Naive thymus-derived CD8-positive, alpha-beta T cell (primary cell): ENCODE data around the gene GRID1. TPM values are rescaled to one million over a fixed set of nuclear protein-coding genes. Genes with fewer than 3 reads are reported as not detected.

Source experiments
- ATAC-seq, 2 donors: fragments of 150-1000 bp; cut with Tn5 transposase in 1 of 2; sonication (Bioruptor Pico), chemical (Tn5 transposase) in 1 of 2; 1 replicate in 1 of 2; 2 replicates in 1 of 2; pipeline ENCODE4 v1.10.0; 2021; ENCODE audit warnings: mild to moderate bottlenecking in 2 of 2, moderate library complexity in 2 of 2
- POLR2A ChIA-PET: fragments of 350-600 bp; sonication (Branson Sonifier 250); formaldehyde crosslinking; loops from one replicate; lab custom pipeline; 2021; ENCODE audit warnings: antibody characterized with exemption; lab: Charles Lee
- DNase-seq, 10 donors: peaks; one replicate each; pipeline versions ENCODE4 v3.0.0 to v3.0.0-alpha.2; 2020 to 2022
- H3K27ac Mint-ChIP-seq, 10 donors: one replicate each; pipeline ENCODE4 v1.8.0; 2020 to 2022; ENCODE audit warnings: mild to moderate bottlenecking in 10 of 10, mixed read lengths in 10 of 10, moderate library complexity in 4 of 10, inconsistent platforms in 1 of 10
- H3K27me3 Mint-ChIP-seq, 5 donors: one replicate each; pipeline ENCODE4 v1.8.0; 2021 to 2022; ENCODE audit warnings: mixed read lengths in 5 of 5
- H3K36me3 Mint-ChIP-seq, 3 donors: one replicate each; pipeline ENCODE4 v1.8.0; 2020 to 2022; ENCODE audit warnings: mixed read lengths in 3 of 3, mild to moderate bottlenecking in 2 of 3, inconsistent platforms in 1 of 3
- H3K4me1 Mint-ChIP-seq, 4 donors: one replicate each; pipeline ENCODE4 v1.8.0; 2021 to 2022; ENCODE audit warnings: mixed read lengths in 4 of 4
- H3K4me3 Mint-ChIP-seq, 10 donors: one replicate each; pipeline ENCODE4 v1.8.0; 2020 to 2022; ENCODE audit warnings: mild to moderate bottlenecking in 10 of 10, mixed read lengths in 10 of 10, moderate library complexity in 6 of 10, inconsistent platforms in 1 of 10
- H3K9me3 Mint-ChIP-seq, 9 donors: one replicate each; pipeline ENCODE4 v1.8.0; 2020 to 2022; ENCODE audit warnings: mixed read lengths in 9 of 9, mild to moderate bottlenecking in 3 of 9, inconsistent platforms in 1 of 9, moderate library complexity in 1 of 9
- polyA plus RNA-seq, 3 donors: library from polyadenylated mRNA; unstranded; fragments of 300-500 nt; fragmentation: Illumina TruSeq; gene quantifications; one replicate each; pipeline ENCODE4 v1.2.3, GENCODE V29; 2021
- total RNA-seq, 8 experiments: library from RNA in 2 of 8; stranded (reverse) in 2 of 8; gene quantifications; one replicate each; pipeline ENCODE4 v1.2.3 and lab custom pipeline; 2021 to 2026

GRID1 gene
- total and polyA plus RNA-seq, 5 experiments from 2014 or later = not detected

GRCh38 chr10:86230557-86231180, 135.9 kb downstream of the GRID1 start:
- peaks cover 0 to 2% (median under 1%) of the 10 kb centered on the region in 4 donors for H3K4me1 Mint-ChIP-seq
- H3K27me3 Mint-ChIP-seq = peaks cover 0 to 9% (median 0%) of the 10 kb centered on the region in 5 donors
- no peak overlapping the region for H3K4me3 Mint-ChIP-seq
- no peaks in the 10 kb centered on the region for H3K9me3 Mint-ChIP-seq
- POLR2A ChIA-PET = no interaction called here
- DNase-seq (no peak), ATAC-seq (no peak)
- H3K36me3 Mint-ChIP-seq = no peaks in the 10 kb centered on the region
- H3K27ac Mint-ChIP-seq = no peak overlapping the region

GRCh38 chr10:86229811-86230556, 136.6 kb downstream of the GRID1 start:
- no peak for DNase-seq
- Mint-ChIP-seq H3K4me3 (peak overlapping the region in 1 of 10 donors; percentile 43), H3K36me3 (no peaks in the 10 kb centered on the region), H3K9me3 (no peaks in the 10 kb centered on the region), H3K4me1 (peaks cover 0 to 2% (median under 1%) of the 10 kb centered on the region in 4 donors), H3K27ac (no peak overlapping the region), H3K27me3 (peaks cover 0 to 9% (median 0%) of the 10 kb centered on the region in 5 donors)
- no peak for ATAC-seq
- POLR2A ChIA-PET = no interaction called here

DNA sequence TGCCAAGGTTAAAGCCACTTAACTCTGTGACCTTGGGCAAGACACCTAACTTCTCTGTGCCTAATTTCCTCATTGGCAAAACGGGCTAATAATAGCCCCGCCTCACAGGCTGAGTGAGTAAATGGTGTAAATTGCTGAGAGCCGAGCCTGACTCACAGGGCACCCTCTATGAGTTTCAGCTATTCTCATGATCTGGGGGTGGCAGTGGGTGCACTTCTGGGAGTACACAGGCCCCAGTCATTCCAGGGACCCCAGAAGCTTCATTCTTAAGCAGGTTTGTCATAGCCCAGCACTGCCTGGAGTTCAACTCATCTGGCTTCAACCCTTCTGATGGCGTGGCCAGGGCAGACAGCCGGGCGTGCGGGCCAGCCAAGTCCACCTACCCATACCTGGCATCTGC, 137.2 kb downstream of the GRID1 start:
- DNase-seq (no peak), ATAC-seq (no peak)
- H3K27me3 Mint-ChIP-seq = peaks cover 0 to 10% (median 0%) of the 10 kb centered on the region in 5 donors
- H3K36me3 Mint-ChIP-seq = no peaks in the 10 kb centered on the region
- no peaks in the 10 kb centered on the region for H3K9me3 Mint-ChIP-seq
- no peak overlapping the region for H3K4me3 Mint-ChIP-seq
- H3K27ac Mint-ChIP-seq = no peak overlapping the region
- POLR2A ChIA-PET = no interaction called here
- peaks cover 0 to 4% (median 1%) of the 10 kb centered on the region in 4 donors for H3K4me1 Mint-ChIP-seq

DNA sequence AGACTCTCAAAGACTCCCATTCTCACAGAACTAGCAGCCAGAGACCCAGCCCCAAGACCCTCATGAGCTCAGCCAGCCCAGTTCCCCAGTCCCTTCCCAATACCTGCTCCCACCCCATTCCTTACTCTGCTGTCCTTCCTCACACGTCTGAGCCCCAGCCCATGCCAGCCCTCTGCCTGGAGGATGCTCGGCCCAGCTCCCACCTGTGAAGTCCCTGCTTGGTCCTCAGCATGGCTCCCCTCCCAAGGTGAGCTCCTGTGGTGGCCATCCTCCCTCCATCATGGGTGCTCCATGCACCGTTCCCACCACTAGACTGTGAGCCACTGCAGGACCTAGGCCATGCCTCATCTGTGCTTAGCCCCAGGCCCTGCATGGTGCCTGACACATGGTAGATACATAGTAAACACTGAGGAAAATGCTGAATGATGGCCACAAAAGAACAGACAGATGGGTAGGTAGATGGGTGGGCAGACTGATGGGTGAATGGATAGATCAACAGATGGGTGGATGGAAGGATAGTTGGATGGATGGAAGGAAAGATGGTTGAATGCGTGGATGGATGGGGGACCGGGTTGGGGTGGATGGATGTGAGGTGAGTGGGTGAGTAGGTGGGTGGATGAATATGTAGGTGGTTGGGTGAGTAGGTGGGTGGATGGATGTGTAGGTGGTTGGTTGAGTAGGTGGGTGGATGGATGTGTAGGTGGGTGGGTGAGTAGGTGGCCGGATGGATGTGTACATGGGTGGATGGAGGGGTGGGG, 138.9 kb downstream of the GRID1 start:
- no peak for DNase-seq
- POLR2A ChIA-PET = no interaction called here
- no peak for ATAC-seq
- Mint-ChIP-seq H3K27me3 (peaks cover 0 to 9% (median 0%) of the 10 kb centered on the region in 5 donors), H3K9me3 (no peaks in the 10 kb centered on the region), H3K4me1 (peaks cover 0 to 4% (median 2%) of the 10 kb centered on the region in 4 donors), H3K36me3 (no peaks in the 10 kb centered on the region), H3K27ac (no peak overlapping the region), H3K4me3 (no peak overlapping the region)

GRCh38 chr10:86226781-86227201, 139.8 kb downstream of the GRID1 start:
- Mint-ChIP-seq H3K27me3 (peaks cover 0 to 9% (median 0%) of the 10 kb centered on the region in 5 donors), H3K27ac (no peak overlapping the region), H3K9me3 (no peaks in the 10 kb centered on the region), H3K4me3 (no peak overlapping the region), H3K4me1 (peaks cover 0 to 4% (median 2%) of the 10 kb centered on the region in 4 donors), H3K36me3 (no peaks in the 10 kb centered on the region)
- DNase-seq (no peak), ATAC-seq (no peak)
- POLR2A ChIA-PET = no interaction called here

GRCh38 chr10:86226016-86226415, 140.6 kb downstream of the GRID1 start:
- no peaks in the 10 kb centered on the region for H3K9me3 Mint-ChIP-seq
- POLR2A ChIA-PET = no interaction called here
- H3K4me3 Mint-ChIP-seq = no peak overlapping the region
- DNase-seq (no peak), ATAC-seq (no peak)
- peaks cover 0 to 9% (median 0%) of the 10 kb centered on the region in 5 donors for H3K27me3 Mint-ChIP-seq
- H3K4me1 Mint-ChIP-seq = peaks cover 0 to 4% (median 2%) of the 10 kb centered on the region in 4 donors
- no peaks in the 10 kb centered on the region for H3K36me3 Mint-ChIP-seq
- no peak overlapping the region for H3K27ac Mint-ChIP-seq

DNA sequence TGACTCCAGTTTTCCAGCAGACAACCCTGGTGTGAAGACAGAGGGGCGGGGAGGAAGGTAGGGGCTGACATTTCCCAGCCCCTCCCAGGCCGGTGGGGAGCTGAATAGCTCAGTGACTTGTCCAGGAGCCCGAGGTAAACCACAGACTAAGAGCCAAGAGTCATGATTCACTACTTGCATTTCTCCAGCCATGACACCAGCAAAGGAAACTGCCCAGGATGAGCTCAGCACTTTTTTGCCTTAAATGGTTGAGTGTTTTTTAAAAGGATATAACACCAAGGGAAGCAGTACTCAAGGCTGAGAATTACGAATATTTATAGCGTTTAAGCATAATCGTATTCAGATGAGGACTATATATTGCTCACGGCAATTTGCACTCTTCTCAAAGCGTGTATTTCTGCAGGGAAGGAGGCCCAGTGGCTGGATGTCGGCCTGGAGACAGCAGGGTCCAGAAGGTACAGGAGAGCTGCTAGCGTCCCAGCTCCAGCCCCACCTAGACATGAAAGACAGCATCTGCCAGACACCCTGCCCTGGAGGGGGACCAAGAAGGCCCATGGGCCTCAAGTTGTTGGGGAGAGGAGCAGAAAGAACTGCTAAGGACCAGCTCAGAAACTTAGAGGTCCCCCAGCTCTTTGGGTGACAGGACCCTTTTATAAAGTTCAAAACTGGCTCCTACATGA, 141.4 kb downstream of the GRID1 start:
- DNase-seq (no peak), ATAC-seq (no peak)
- Mint-ChIP-seq H3K4me1 (peaks cover 0 to 4% (median 2%) of the 10 kb centered on the region in 4 donors), H3K36me3 (no peaks in the 10 kb centered on the region), H3K27me3 (peaks cover 0 to 9% (median 0%) of the 10 kb centered on the region in 5 donors), H3K27ac (no peak overlapping the region), H3K4me3 (no peak overlapping the region), H3K9me3 (no peaks in the 10 kb centered on the region)
- POLR2A ChIA-PET = no interaction called here

DNA sequence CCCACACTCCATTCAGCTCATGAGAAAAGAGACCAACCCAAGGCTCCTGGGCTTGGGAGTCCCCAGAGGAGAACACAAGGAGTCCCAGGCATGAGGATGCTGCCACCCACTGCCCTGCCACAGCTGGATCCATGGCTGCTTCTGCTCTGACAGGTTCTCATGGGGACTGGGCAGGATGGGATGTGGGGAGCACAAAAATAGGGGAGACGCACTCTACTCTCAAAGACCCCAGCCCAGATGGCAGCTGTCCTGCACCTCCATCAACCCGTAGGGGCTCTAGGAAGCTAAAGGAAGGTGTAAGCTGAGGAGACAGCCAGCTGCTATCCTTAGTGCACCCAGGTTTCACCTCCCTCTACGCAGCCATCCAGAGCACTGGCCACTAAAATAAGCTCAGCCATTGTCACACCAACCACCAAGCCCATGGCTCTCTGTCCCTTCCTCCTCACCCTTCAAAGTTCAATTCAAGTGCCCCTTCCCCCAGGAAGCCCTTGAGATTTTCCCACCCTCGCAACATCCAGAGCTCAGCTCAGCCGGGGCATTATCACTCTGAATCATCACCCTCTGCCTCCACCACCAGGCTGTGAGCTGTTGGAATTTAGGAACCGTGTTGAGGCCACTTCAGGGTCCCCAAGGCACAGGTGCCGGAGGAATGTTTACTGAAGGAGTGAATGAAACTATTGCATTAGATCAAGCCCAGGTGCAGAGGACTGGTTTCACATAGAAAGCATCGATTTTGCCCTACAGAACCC, 142.1 kb downstream of the GRID1 start:
- Mint-ChIP-seq H3K27me3 (peaks cover 0 to 9% (median 0%) of the 10 kb centered on the region in 5 donors), H3K27ac (no peak overlapping the region), H3K9me3 (no peaks in the 10 kb centered on the region), H3K4me3 (no peak overlapping the region), H3K36me3 (no peaks in the 10 kb centered on the region), H3K4me1 (peaks cover 0 to 3% (median 2%) of the 10 kb centered on the region in 4 donors)
- DNase-seq (no peak), ATAC-seq (no peak)
- POLR2A ChIA-PET = no interaction called here

DNA sequence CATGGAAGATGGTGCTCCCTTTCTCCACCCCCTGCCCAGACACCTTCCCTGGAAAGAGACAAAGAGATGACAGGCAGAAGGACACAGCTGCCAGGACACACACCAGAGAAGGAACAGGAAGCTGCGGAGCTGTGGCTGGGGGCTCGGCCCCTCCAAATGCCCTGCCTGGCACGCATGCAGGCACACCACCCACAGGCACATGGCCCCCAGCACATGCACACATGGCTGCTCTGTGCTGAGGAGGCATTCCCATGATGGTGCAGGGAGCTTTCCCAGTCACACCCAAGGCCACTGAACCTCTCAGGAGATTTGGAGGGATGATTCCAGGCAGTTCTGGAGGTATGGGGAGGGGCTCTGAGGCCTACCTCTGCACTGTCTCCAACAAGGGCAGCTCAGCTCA, 143.3 kb downstream of the GRID1 start:
- peaks cover 0 to 2% (median 2%) of the 10 kb centered on the region in 4 donors for H3K4me1 Mint-ChIP-seq
- ATAC-seq (no peak), DNase-seq (no peak)
- POLR2A ChIA-PET = no interaction called here
- no peaks in the 10 kb centered on the region for H3K9me3 Mint-ChIP-seq
- H3K36me3 Mint-ChIP-seq = no peaks in the 10 kb centered on the region
- H3K27ac Mint-ChIP-seq = no peak overlapping the region
- no peak overlapping the region for H3K4me3 Mint-ChIP-seq
- peaks cover 0 to 9% (median 0%) of the 10 kb centered on the region in 5 donors for H3K27me3 Mint-ChIP-seq

- DNase-seq (no peak), ATAC-seq (no peak)
- Mint-ChIP-seq H3K4me3 (no peak overlapping the region), H3K27me3 (peaks cover 0 to 9% (median 0%) of the 10 kb centered on the region in 5 donors), H3K36me3 (no peaks in the 10 kb centered on the region), H3K27ac (no peak overlapping the region), H3K4me1 (peaks cover 0 to 2% (median 2%) of the 10 kb centered on the region in 4 donors), H3K9me3 (no peaks in the 10 kb centered on the region)
- POLR2A ChIA-PET = no interaction called here
Observed at GRCh38 chr10:86222687-86223086, 143.9 kb downstream of the GRID1 start.

DNA sequence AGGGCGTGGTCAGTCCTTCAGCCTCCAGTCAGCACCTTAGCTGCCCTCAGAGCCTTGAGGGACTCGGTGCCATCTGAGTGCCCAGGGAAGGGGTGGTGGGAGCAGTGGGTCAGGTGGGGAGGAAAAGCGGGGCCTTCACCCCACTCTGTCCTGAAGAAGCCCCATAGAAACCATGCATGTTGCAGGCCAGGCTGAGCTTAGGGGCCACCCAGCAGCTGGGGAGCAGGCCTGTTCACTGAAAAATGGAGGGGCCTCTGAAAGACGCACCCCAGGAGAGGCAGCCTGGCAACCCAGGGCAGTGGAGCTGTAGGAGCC, 144.3 kb downstream of the GRID1 start:
- H3K27ac Mint-ChIP-seq = no peak overlapping the region
- H3K9me3 Mint-ChIP-seq = no peaks in the 10 kb centered on the region
- H3K4me1 Mint-ChIP-seq = peaks cover 0 to 2% (median under 1%) of the 10 kb centered on the region in 4 donors
- no peak overlapping the region for H3K4me3 Mint-ChIP-seq
- POLR2A ChIA-PET = no interaction called here
- no peak for ATAC-seq
- DNase-seq = no peak
- H3K36me3 Mint-ChIP-seq = no peaks in the 10 kb centered on the region
- peaks cover 0 to 5% (median 0%) of the 10 kb centered on the region in 5 donors for H3K27me3 Mint-ChIP-seq
